ENCODE measurements around the gene GRAMD4.

GRCh38 chr22:46598737-46599424 lies 21.3 kb upstream of the GRAMD4 start:
- TF ChIP-seq CTCF (conservative IDR thresholded peaks at IDR 0.05 in 1 of 2, IDR thresholded peaks at IDR 0.05 in 1 of 2; ENCODE audit: extremely low read depth in 1 of 2, insufficient read depth in 1 of 2, low read depth in 1 of 2, low read length in 2 of 2) (no peak), EZH2 (IDR thresholded peaks at IDR 0.05; ENCODE audit: borderline replicate concordance, low read length) (no peak)

Data from mammary epithelial cell (primary cell).